Measurements from ENCODE around the gene E4F1.

E4F1 gene

DNA sequence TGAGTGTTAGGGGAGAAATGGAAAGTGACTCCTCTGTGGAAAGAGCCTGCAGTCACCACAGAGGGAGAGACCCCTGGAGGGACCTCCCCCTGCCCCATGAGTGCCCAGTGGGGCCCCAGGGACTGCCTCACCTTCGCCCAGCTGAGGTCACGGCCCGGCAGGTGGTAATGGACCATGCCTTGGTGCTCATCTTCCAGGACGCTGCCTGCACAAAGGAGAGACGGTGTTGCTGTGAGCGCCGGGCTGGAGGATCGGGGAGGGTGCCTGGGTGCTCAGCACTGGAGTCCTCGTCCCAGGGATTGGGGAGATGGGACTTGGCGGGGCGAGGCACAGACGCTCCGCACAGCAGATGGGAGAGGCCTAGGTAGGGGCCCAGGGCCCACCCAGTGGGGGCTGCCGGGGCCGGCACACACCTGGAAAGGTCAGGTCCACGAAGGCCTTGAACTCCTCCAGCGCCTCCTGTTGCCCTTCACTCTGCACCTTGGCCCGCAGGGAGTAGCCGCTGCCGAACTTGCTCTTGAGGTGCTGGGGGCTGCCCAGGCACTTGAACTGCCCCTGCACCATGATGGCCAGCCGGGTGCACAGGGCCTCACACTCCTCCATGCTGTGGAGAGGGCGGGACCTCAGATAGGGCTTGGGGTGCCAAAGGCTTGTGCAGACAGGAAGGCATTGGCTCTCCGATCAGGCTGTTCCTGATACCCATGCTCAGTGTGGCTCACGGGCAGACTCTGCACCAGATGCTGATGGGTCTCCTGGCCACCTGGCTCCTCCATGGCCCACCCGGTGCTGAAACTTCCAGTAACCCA lies 54.3 kb downstream of the E4F1 start:
- no peak for DNase-seq

DNA sequence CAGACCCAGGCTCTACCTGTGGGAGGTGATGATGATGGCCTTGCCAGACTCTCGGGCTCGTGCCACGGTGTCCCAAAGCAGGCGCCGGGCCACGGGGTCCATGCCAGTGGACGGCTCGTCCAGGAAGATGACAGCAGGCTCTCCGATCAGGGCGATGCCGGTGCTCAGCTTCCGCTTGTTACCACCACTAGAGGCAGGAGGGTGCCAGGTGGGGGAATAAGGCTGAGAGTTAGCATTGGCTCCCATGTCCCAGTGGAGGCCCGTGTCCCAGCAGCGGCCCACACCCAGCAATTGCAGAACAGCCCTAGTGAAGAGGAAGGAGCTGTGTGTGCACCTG lies 54.8 kb downstream of the E4F1 start:
- no peak for DNase-seq

DNA sequence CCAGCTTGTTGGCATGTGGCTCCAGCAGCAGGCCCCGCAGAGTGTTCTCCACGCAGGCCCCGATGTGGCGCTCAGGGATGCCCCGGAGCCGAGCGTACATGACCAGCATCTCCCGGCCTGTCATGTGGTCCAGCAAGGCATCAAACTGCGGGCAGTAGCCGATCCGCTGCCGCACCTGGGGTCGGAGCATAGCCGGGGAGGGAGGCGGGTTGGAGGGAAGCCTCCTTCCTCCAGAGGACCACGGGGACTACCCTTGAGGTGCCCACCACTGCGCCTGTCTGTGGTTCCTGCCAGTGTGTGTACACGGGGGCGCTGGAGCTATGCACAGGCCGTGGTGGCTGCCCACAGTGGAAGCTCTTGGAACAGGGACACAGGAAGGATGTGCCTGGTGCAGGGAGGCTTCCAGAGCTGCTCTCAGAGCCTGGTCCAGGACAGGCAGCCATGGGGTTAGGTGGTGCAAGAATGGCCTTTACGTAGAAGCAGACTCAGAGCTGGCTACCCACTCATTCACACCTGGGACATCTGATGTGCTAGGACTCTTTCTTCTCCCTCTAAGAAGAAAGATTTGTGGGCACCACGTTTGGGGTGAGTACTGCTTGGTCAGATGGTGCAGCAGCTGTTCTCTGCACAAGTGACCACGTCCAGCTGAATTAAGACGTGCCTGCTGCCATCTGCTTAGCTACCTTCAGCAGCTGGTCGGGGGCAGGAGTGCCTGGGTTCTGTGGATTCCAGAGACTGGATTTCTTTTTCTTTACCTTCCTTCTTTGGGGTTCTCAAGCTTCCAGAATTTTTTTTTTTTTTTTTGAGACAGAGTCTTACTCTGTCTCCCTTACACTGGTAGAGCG lies 55.8 kb downstream of the E4F1 start:
- no peak for DNase-seq

DNA sequence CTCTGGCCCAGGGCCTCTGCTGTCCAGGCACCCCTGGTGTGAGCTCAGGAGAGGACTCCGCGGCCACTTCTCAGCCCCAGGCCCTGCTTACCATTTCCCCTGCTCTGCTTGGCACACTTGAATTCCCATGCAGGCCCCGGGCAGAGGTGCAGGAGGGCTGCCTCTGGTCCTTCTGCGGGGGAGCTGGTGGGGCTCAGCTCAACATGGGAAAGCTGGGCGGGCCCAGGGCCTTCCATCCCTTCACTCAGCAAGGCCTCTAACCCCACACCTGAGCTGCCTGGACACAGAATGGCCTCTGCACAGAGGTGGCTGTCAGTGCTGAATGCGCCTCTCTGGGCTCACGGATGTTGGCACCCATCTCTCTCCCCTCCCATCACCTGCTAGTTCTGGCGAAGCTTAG lies 57.1 kb downstream of the E4F1 start:
- no peak for DNase-seq

DNA sequence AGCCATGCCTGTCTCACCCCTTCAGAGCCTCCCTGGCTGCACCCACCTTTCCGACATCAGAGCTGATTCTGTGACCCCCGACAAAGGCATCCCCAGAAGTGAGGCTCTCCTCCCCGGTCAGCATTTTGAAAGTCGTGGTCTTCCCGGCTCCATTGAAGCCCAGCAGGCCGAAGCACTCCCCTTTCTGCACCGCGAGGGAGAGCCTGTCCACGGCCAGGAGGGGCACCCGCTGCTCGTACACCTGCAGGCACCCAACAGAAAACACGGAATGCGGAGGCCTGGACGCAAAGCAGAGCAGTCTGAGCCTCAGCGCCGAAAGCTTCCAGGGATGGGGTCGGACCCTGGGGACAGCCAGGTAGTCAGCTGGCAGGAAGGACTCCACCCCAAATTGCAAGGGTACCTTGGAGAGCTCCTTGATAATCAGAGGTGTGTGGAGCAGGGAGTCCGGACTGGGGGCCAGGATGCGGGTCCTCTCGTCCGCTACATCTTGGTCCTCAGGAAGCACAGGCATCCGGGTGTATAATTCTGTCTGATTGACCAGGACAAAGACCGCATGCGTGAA lies 57.7 kb downstream of the E4F1 start:
- no peak for DNase-seq

DNA sequence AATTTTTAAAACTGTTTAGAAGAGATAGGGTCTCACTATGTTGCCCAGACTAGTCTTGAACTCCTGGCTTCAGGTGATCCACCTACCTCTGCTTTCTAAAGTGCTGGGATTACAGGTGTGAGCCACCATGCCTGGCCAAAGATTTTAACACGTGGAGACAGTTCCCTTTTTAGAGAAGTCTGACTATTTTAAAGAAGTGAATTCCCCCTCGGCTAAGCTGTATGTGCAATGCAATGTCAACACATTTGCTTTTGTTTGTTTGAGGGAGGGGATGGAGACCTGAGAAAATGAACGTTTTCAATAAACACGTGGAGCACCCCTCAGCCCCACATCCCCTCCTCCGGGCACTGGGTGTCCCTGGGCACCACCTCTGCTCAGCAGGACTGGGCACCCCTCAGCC lies 58.9 kb downstream of the E4F1 start:
- DNase-seq: no peak

DNA sequence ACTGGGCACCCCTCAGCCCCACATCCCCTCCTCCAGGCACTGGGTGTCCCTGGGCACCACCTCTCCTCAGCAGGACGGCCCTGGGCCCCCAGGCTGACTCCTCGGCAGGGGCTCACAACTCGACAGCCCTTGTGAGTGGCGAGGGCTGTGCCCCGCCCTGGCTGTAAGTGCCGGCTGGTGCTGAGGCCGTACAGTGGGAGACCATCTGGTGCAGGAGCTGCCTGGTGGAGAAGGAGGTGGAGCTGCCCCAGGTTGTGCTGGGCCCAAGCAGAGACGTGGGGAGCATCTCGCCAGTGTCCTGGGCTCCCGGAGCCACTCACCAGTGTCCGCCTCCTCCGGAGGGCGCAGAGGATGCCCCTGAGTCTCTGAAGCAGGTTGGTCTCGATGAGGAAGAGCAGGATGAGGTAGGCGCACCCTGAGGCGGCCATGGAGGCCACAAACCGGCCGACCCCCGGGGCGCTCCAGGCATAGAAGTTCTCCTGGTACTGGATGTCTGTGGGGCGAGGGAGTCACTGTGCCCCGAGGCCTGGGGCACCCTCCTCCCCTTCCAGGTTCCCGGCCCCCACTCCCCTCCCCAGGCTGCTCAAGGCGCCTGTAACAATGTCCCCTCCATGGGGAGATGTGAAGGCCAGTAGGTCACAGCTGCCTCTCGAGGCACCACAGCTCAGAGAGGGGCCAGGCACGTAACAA lies 59.6 kb downstream of the E4F1 start:
- no peak for DNase-seq

DNA sequence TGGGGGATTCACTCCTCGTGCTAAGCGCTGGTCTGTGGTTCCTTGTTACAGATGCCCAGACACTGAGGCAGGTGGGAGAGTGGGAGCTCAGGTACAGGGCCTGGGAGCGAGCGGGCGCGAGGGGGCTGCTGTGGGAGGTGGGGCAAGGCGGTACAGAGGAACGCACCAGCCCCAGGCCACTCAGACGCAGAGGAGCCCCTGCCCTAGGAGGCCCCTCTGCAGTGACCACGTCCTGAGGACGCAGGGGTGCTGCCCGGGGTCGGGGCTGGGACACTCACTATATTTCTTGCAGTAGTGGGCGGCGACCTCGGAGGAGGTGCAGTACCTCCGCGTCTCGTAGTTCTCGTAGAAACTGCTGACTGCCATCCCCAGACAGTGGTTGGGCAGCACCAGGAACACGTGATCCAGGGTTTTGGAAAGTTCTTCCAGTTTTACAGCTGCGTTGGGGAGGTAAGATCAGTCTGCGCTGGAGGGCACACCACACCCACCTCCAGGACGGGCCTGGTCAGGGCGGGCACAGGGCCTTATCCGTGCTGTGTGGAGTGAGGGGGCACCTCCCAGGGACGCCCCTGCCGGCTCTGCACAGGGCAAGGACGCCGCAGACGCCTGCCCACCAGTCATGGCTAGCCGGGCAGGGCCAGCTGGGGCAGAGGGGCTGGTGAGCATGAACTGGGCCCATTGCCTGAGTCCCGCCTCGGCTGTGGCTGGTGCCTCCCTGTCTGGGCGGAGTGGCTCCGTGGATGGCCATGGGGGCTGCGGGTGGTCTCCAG lies 60.8 kb downstream of the E4F1 start:
- no peak for DNase-seq

DNA sequence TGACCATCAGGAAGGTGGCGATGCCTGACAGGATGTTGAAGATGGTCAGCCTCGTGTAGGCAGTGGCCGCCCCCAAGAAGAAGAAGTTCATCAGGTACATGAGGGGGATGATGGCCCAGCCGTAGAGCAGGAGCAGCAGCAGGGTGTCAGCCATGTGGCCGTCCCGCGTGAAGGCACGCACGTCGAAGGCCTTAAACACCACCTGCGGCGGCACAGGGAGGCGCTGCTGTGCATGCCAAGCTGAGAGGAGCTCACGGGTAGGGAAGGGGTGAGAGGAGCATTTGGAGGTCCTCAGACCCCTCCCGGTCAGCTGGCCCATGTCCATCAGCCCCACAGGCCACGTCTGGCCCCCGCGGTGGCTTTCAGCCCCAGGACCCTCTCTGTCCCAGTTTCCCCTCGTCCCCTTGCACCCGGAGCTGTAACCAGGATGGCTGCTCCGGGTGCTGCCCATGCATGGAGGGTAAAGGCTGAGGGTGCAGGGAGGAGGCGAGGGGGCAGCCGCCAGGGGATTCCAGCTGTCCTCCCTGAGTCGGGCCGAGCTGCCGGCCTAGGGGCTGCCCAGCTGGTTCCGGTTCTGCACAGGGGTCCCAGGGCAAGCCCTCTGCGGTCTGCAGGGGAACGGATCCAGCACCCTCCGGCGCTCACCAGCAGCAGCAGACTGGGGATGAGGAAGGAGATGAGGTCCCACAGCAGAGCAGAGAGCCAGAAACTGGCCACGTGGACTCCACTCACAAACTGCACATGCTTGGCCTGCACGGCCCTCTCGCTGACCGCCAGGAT lies 61.6 kb downstream of the E4F1 start:
- DNase-seq: no peak

Measured in NCI-H2081 treated with DMSO at 0.1 percent for 48 hours (cell line).